Tibial artery (tissue), 4 donors: ENCODE data around the gene TPCN1.

Experiments
- DNase-seq, 2 donors: peaks; one replicate each; pipeline ENCODE4 v3.0.0-alpha.2; 2019
- H3K27ac ChIP-seq, 2 donors: fragments of 200-600 bp; sonication (generic) in 1 of 2; 1 replicate in 1 of 2; 2 replicates in 1 of 2; pipeline ENCODE4 v1.5.1; 2018 to 2019; ENCODE audit warnings: mild to moderate bottlenecking in 1 of 2
- H3K27me3 ChIP-seq, 2 donors: fragments of 200-600 bp; sonication (generic) in 1 of 2; one replicate each; pipeline versions ENCODE4 v1.5.1 to v1.6.0; 2016 to 2019
- H3K36me3 ChIP-seq, 3 donors: fragments of 200-600 bp; sonication (generic) in 2 of 3; one replicate each; pipeline ENCODE4 v1.5.1; 2016 to 2019; ENCODE audit warnings: mild to moderate bottlenecking in 2 of 3
- H3K4me1 ChIP-seq, 4 donors: fragments of 200-600 bp; sonication (generic) in 2 of 4; 1 replicate in 3 of 4; 2 replicates in 1 of 4; pipeline ENCODE4 v1.5.1; 2016 to 2019
- H3K4me3 ChIP-seq, 2 donors: fragments of 200-600 bp; sonication (generic) in 1 of 2; 1 replicate in 1 of 2; 2 replicates in 1 of 2; pipeline ENCODE4 v1.5.1; 2018 to 2019; ENCODE audit warnings: mild to moderate bottlenecking in 2 of 2
- H3K9me3 ChIP-seq, 3 donors: fragments of 200-600 bp; sonication (generic) in 1 of 3; one replicate each; pipeline ENCODE4 v1.5.1; 2016 to 2019
- CTCF ChIP-seq, 2 experiments: fragments of 200-600 bp in 1 of 2; fragments of 450-650 bp in 1 of 2; IDR thresholded peaks; one replicate each; pipeline ENCODE4 v1.5.1; 2017 to 2019; ENCODE audit warnings: antibody characterized with exemption in 2 of 2, mild to moderate bottlenecking in 1 of 2, moderate library complexity in 1 of 2
- intact Hi-C: fragments of 100-400 bp; cut with DNase I; formaldehyde crosslinking; loops from one replicate; pipeline ENCODE4 v1.15.0; 2023; ENCODE audit warnings: low total_unique reads

TPCN1 gene

GRCh38 chr12:113260636-113261300 lies 39.5 kb downstream of the TPCN1 start:
- no peaks in the 10 kb centered on the region for H3K9me3 ChIP-seq
- TF ChIP-seq CTCF (IDR thresholded peaks at IDR 0.05) = no peak
- no peak overlapping the region for H3K4me3 ChIP-seq
- DNase-seq = no peak
- intact Hi-C loops = no loop called here
- H3K36me3 ChIP-seq = peaks cover 11 to 34% (median 18%) of the 10 kb centered on the region in 3 donors
- peaks cover 0 to 52% (median 36%) of the 10 kb centered on the region in 4 donors for H3K4me1 ChIP-seq
- H3K27ac ChIP-seq = peak overlapping the region; percentile 68 to 75
- H3K27me3 ChIP-seq = no peaks in the 10 kb centered on the region

- no peaks in the 10 kb centered on the region for H3K27me3 ChIP-seq
- TF ChIP-seq CTCF (IDR thresholded peaks at IDR 0.05) = no peak
- peaks cover 0 to 52% (median 36%) of the 10 kb centered on the region in 4 donors for H3K4me1 ChIP-seq
- no peak for DNase-seq
- H3K4me3 ChIP-seq = no peak overlapping the region
- intact Hi-C loops = no loop called here
- H3K27ac ChIP-seq = peak overlapping the region; percentile 5 to 75
- H3K9me3 ChIP-seq = no peaks in the 10 kb centered on the region
- peaks cover 23 to 45% (median 29%) of the 10 kb centered on the region in 3 donors for H3K36me3 ChIP-seq
These were observed 40.7 kb downstream of the TPCN1 start for GRCh38 chr12:113261847-113262470.

GRCh38 chr12:113262710-113263109 lies 41.4 kb downstream of the TPCN1 start:
- DNase-seq = no peak
- H3K27me3 ChIP-seq = no peaks in the 10 kb centered on the region
- peak overlapping the region in 1 of 2 donors; percentile 75 for H3K27ac ChIP-seq
- H3K9me3 ChIP-seq = no peaks in the 10 kb centered on the region
- peaks cover 31 to 52% (median 34%) of the 10 kb centered on the region in 3 donors for H3K36me3 ChIP-seq
- no peak overlapping the region for H3K4me3 ChIP-seq
- H3K4me1 ChIP-seq = peaks cover 0 to 52% (median 36%) of the 10 kb centered on the region in 4 donors
- TF ChIP-seq CTCF (IDR thresholded peaks at IDR 0.05) = no peak
- intact Hi-C loops = no loop called here

- Histone ChIP-seq H3K4me3 (no peak overlapping the region), H3K27me3 (no peaks in the 10 kb centered on the region), H3K27ac (peak overlapping the region; percentile 32 to 75), H3K9me3 (no peaks in the 10 kb centered on the region), H3K4me1 (peaks cover 0 to 44% (median 31%) of the 10 kb centered on the region in 4 donors), H3K36me3 (peaks cover 38 to 60% (median 42%) of the 10 kb centered on the region in 3 donors)
- intact Hi-C loops = no loop called here
- DNase-seq = no peak
- no peak for TF ChIP-seq CTCF (IDR thresholded peaks at IDR 0.05)
These were observed 42.2 kb downstream of the TPCN1 start for GRCh38 chr12:113263431-113263963.

- DNase-seq = no peak
- Histone ChIP-seq H3K36me3 (peaks cover 53 to 87% (median 64%) of the 10 kb centered on the region in 3 donors), H3K4me1 (peaks cover 0 to 25% (median 12%) of the 10 kb centered on the region in 4 donors), H3K4me3 (no peak overlapping the region), H3K9me3 (no peaks in the 10 kb centered on the region), H3K27ac (peak overlapping the region in 1 of 2 donors; percentile 16), H3K27me3 (no peaks in the 10 kb centered on the region)
- no peak for TF ChIP-seq CTCF (IDR thresholded peaks at IDR 0.05)
- intact Hi-C loops = no loop called here
These were observed 45.0 kb downstream of the TPCN1 start for GRCh38 chr12:113266106-113266895.
